ENCODE measurements around the gene IARS1.
A peak's percentile ranks its signal among the peaks of the same experiment; 100 is the strongest.

GRCh38 chr9:92293452-92294296 lies at the start of gene IARS1:
- TF ChIP-seq POLR2AphosphoS5 (IDR thresholded peaks at IDR 0.05; ENCODE audit: borderline replicate concordance, low read depth, low read length) (peak; percentile 93), EZH2 (IDR thresholded peaks at IDR 0.05) (no peak), FOXP2 (optimal IDR thresholded peaks at IDR 0.05; ENCODE audit: control extremely low read depth, extremely low read length, insufficient read depth) (peak; percentile 67)
